ENCODE results near the gene HARBI1. TPM values are rescaled to one million over a fixed set of nuclear protein-coding genes. Genes with fewer than 3 reads are reported as not detected.

HARBI1 gene
- total and polyA plus RNA-seq, 2 donors (not counting 1 experiment from before 2014, with no cell fraction given) = 4.9 to 7.6 TPM

DNA sequence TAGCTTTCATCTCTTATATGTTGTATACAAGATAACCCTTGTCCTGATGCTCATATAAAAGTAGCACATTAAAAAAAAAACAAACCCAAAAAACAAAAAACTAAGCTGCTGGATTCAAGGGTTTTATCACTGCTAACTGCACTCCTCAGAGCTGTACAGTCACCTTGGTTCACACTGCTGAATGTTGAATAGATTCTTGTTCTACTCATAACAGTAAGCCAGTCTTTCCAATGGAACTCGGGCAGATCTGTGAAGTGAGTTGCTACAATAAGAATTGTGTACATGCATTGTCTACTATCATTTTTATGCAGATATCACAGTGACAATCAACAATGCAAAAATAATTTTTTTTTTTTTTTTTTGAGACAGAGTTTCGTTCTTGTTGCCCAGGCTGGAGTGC lies 4.7 kb downstream of the HARBI1 start:
- no peaks in the 10 kb centered on the region for H3K36me3 ChIP-seq (ENCODE audit: control insufficient read depth, insufficient read depth, low read length)
- no peaks in the 10 kb centered on the region for H3K9me3 ChIP-seq (ENCODE audit: control insufficient read depth, insufficient read depth, low read depth, low read length)
- DNase-seq (ENCODE audit: low read depth in 2 of 2) = no peak
- H3K9ac ChIP-seq (ENCODE audit: insufficient read depth, low read length) = no peak overlapping the region
- H3K4me2 ChIP-seq (ENCODE audit: extremely low read depth, insufficient read depth, low read length) = no peak overlapping the region
- no peak overlapping the region for H3K27ac ChIP-seq (ENCODE audit: insufficient read depth, low read length)
- no peaks in the 10 kb centered on the region for H3K27me3 ChIP-seq (ENCODE audit: control insufficient read depth, insufficient read depth, low read length)
- no peaks in the 10 kb centered on the region for H4K20me1 ChIP-seq (ENCODE audit: control insufficient read depth, extremely low read depth, insufficient read depth, low read length)
- TF ChIP-seq, protein P1, sequence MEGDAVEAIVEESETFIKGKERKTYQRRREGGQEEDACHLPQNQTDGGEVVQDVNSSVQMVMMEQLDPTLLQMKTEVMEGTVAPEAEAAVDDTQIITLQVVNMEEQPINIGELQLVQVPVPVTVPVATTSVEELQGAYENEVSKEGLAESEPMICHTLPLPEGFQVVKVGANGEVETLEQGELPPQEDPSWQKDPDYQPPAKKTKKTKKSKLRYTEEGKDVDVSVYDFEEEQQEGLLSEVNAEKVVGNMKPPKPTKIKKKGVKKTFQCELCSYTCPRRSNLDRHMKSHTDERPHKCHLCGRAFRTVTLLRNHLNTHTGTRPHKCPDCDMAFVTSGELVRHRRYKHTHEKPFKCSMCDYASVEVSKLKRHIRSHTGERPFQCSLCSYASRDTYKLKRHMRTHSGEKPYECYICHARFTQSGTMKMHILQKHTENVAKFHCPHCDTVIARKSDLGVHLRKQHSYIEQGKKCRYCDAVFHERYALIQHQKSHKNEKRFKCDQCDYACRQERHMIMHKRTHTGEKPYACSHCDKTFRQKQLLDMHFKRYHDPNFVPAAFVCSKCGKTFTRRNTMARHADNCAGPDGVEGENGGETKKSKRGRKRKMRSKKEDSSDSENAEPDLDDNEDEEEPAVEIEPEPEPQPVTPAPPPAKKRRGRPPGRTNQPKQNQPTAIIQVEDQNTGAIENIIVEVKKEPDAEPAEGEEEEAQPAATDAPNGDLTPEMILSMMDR (conservative IDR thresholded peaks at IDR 0.05 in 1 of 2, IDR thresholded peaks at IDR 0.05 in 1 of 2; ENCODE audit: low read depth in 1 of 2, low read length in 2 of 2) = no peak
- TF ChIP-seq EZH2 (IDR thresholded peaks at IDR 0.05; ENCODE audit: low read length, missing control alignments) = no peak
- no peak overlapping the region for H3K4me3 ChIP-seq (replicated peaks in 1 of 4; ENCODE audit: control extremely low read depth in 1 of 4, insufficient read depth in 1 of 4, low read depth in 3 of 4, low read length in 4 of 4)
- H2AFZ ChIP-seq (ENCODE audit: low read length) = no peak overlapping the region
- peaks cover 2% of the 10 kb centered on the region for H3K4me1 ChIP-seq (ENCODE audit: control insufficient read depth, extremely low read depth, insufficient read depth, low read length)
- H3K79me2 ChIP-seq (ENCODE audit: control insufficient read depth, insufficient read depth, low read length) = no peaks in the 10 kb centered on the region

DNA sequence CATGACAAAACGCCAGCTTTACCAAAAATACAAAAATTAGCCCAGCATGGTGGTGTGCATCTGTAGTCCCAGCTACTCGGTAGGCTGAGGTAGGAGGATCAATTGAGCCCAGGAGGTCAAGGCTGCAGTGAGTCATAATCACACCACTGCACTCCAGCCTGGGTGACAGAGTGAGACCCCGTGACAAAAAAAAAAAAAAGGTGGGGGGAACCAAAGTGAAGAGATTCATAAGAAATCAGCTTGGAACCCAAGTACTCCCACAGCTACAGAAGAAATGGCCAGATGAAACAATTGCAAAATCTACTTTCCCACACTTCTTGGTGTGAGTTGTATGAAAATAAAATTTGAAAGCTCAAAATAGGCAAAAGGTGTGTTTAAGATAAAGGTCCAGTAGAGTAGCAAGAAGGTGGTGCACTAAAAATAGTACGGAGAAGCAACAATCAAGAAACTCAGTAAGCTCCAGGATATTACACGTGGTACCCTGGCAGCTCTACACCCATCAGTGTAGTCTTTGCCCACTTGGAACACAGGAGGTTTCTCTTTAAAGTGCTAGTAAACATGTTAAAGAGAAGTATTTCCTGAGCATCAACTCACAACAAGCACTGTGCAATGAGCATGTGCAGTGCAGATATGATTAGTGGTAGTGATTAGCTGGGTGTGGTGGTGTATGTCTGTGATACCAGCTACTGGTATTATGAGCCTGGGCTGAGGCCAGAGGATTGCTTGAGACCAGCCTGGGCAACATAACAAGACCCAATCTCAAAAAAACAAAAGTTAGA lies 5.3 kb downstream of the HARBI1 start:
- no peaks in the 10 kb centered on the region for H3K27me3 ChIP-seq (ENCODE audit: control insufficient read depth, insufficient read depth, low read length)
- no peak for DNase-seq (ENCODE audit: low read depth in 2 of 2)
- no peaks in the 10 kb centered on the region for H3K36me3 ChIP-seq (ENCODE audit: control insufficient read depth, insufficient read depth, low read length)

DNA sequence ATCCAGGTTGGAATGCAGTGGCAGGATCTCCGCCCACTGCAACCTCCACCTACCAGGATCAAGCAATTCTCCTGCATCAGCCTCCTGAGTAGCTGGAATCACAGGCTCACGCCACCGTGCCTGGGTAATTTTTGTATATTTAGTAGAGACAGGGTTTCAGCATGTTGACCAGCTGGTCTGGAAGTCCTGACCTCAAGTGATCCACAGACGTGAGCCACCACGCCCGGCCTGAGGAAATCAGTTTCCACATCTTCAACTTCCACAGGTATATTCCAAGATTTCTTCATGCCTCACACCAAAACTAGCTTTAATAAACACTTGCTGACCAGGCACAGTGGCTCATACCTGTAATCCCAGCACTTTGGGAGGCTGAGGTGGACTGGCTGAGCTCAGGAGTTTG lies 7.6 kb downstream of the HARBI1 start:
- H3K4me1 ChIP-seq (ENCODE audit: control insufficient read depth, extremely low read depth, insufficient read depth, low read length) = peaks cover 2% of the 10 kb centered on the region
- H3K27ac ChIP-seq (ENCODE audit: insufficient read depth, low read length) = no peak overlapping the region
- no peaks in the 10 kb centered on the region for H3K79me2 ChIP-seq (ENCODE audit: control insufficient read depth, insufficient read depth, low read length)
- no peak overlapping the region for H2AFZ ChIP-seq (ENCODE audit: low read length)
- no peaks in the 10 kb centered on the region for H3K27me3 ChIP-seq (ENCODE audit: control insufficient read depth, insufficient read depth, low read length)
- TF ChIP-seq, protein P1 (conservative IDR thresholded peaks at IDR 0.05 in 1 of 2, IDR thresholded peaks at IDR 0.05 in 1 of 2; ENCODE audit: low read depth in 1 of 2, low read length in 2 of 2) = no peak
- no peak for TF ChIP-seq EZH2 (IDR thresholded peaks at IDR 0.05; ENCODE audit: low read length, missing control alignments)
- H3K9ac ChIP-seq (ENCODE audit: insufficient read depth, low read length) = no peak overlapping the region
- H3K36me3 ChIP-seq (ENCODE audit: control insufficient read depth, insufficient read depth, low read length) = no peaks in the 10 kb centered on the region
- H3K4me2 ChIP-seq (ENCODE audit: extremely low read depth, insufficient read depth, low read length) = no peak overlapping the region
- H3K4me3 ChIP-seq (replicated peaks in 1 of 4; ENCODE audit: control extremely low read depth in 1 of 4, insufficient read depth in 1 of 4, low read depth in 3 of 4, low read length in 4 of 4) = no peak overlapping the region
- no peaks in the 10 kb centered on the region for H3K9me3 ChIP-seq (ENCODE audit: control insufficient read depth, insufficient read depth, low read depth, low read length)
- no peaks in the 10 kb centered on the region for H4K20me1 ChIP-seq (ENCODE audit: control insufficient read depth, extremely low read depth, insufficient read depth, low read length)
- DNase-seq (ENCODE audit: low read depth in 2 of 2) = no peak

More for the DNA sequence above, 5.3 kb downstream of the HARBI1 start:
- H3K4me3 ChIP-seq (replicated peaks in 1 of 4; ENCODE audit: control extremely low read depth in 1 of 4, insufficient read depth in 1 of 4, low read depth in 3 of 4, low read length in 4 of 4) = no peak overlapping the region
- H3K4me1 ChIP-seq (ENCODE audit: control insufficient read depth, extremely low read depth, insufficient read depth, low read length) = peaks cover 2% of the 10 kb centered on the region
- H3K9me3 ChIP-seq (ENCODE audit: control insufficient read depth, insufficient read depth, low read depth, low read length) = no peaks in the 10 kb centered on the region
- no peak overlapping the region for H3K9ac ChIP-seq (ENCODE audit: insufficient read depth, low read length)
- no peak overlapping the region for H2AFZ ChIP-seq (ENCODE audit: low read length)
- TF ChIP-seq, protein P1 (conservative IDR thresholded peaks at IDR 0.05 in 1 of 2, IDR thresholded peaks at IDR 0.05 in 1 of 2; ENCODE audit: low read depth in 1 of 2, low read length in 2 of 2) = no peak
- no peak for TF ChIP-seq EZH2 (IDR thresholded peaks at IDR 0.05; ENCODE audit: low read length, missing control alignments)
- H3K27ac ChIP-seq (ENCODE audit: insufficient read depth, low read length) = no peak overlapping the region
- no peaks in the 10 kb centered on the region for H4K20me1 ChIP-seq (ENCODE audit: control insufficient read depth, extremely low read depth, insufficient read depth, low read length)
- no peak overlapping the region for H3K4me2 ChIP-seq (ENCODE audit: extremely low read depth, insufficient read depth, low read length)
- no peaks in the 10 kb centered on the region for H3K79me2 ChIP-seq (ENCODE audit: control insufficient read depth, insufficient read depth, low read length)
